Measurements from ENCODE around the gene ARHGAP9.

DNA sequence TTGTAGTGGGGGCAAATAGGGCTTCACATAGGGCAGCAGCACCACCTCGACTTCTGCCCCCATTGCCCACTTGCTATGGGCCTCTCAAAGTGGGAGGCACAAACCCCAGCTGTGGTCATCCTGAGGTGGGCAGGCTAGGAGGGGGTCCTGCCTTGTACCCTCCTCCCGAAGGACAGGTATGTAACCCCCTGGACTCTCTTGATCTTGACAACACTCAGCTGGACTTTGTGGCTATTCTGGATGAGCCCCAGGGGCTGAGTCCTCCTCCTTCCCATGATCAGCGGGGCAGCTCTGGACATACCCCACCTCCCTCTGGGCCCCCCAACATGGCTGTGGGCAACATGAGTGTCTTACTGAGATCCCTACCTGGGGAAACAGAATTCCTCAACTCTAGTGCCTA, 8.0 kb downstream of the ARHGAP9 start:
- TF ChIP-seq CTCF (IDR thresholded peaks at IDR 0.05 in 8 of 11, conservative IDR thresholded peaks at IDR 0.05 in 3 of 11) (no peak), POLR2AphosphoS5 (IDR thresholded peaks at IDR 0.05) (peak in 1 of 3 donors; percentile 19)
